Spleen (tissue), 7 donors: ENCODE results near the gene PSAT1.

Experiments used
- POLR2A ChIP-seq, 3 donors: fragments of 450-650 bp; IDR thresholded peaks; one replicate each; pipeline ENCODE4 v1.5.1; 2017; ENCODE audit warnings: antibody characterized with exemption in 3 of 3, mild to moderate bottlenecking in 1 of 3
- POLR2AphosphoS5 ChIP-seq, 3 donors: sonication (generic); formaldehyde crosslinking; IDR thresholded peaks; one replicate each; pipeline ENCODE4 v1.5.1; 2017; ENCODE audit warnings: antibody characterized with exemption in 3 of 3
- TF ChIP-seq, protein P1 (sequence below), 11 experiments: fragments of 200-600 bp in 7 of 11; fragments of 450-650 bp in 4 of 11; sonication (generic) in 4 of 11; IDR thresholded peaks in 8 of 11; conservative IDR thresholded peaks in 3 of 11; 1 replicate in 7 of 11; 2 replicates in 4 of 11; pipeline versions ENCODE4 v1.4.0 to v1.8.0; 2016 to 2021; ENCODE audit warnings: antibody characterized with exemption in 11 of 11, inconsistent platforms in 4 of 11, mild to moderate bottlenecking in 1 of 11
- donor health status: DM: no; HTN: no; CAD: no; lungs with moderate emphysema.
- donor health status: DM: no; HTN: no; CAD: no.
- donor health status: DM: no; HTN: no; CAD: no.

DNA sequence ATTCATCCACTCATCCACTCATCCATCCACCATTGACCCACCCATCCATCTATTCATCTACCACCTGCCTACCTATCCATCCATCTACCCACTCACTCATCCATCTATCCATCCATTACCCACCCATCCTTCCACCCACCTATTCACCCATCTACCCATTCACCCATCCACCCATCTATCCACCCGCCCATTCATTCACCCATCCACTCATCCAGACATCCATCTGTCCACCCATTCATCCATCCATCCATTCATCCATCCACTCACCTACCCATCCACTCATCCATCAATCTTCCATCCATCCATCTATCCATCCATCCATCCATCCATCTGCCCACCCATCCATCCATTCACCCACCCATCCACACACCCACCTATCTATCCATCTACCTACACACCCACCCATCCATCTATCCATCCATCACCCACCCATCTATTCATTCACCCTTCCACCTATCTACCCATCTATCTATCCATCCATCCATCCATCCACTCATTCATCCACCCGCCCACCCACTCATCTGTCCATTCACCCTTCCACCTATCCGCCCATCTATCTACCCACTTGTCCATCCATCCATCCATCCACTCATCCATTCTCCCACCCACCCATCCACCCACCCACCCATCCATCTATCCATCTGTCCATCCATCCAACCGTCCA, 23.2 kb downstream of the PSAT1 start:
- TF ChIP-seq POLR2A (IDR thresholded peaks at IDR 0.05) = no peak
- no peak for TF ChIP-seq POLR2AphosphoS5 (IDR thresholded peaks at IDR 0.05)
- TF ChIP-seq, protein P1, sequence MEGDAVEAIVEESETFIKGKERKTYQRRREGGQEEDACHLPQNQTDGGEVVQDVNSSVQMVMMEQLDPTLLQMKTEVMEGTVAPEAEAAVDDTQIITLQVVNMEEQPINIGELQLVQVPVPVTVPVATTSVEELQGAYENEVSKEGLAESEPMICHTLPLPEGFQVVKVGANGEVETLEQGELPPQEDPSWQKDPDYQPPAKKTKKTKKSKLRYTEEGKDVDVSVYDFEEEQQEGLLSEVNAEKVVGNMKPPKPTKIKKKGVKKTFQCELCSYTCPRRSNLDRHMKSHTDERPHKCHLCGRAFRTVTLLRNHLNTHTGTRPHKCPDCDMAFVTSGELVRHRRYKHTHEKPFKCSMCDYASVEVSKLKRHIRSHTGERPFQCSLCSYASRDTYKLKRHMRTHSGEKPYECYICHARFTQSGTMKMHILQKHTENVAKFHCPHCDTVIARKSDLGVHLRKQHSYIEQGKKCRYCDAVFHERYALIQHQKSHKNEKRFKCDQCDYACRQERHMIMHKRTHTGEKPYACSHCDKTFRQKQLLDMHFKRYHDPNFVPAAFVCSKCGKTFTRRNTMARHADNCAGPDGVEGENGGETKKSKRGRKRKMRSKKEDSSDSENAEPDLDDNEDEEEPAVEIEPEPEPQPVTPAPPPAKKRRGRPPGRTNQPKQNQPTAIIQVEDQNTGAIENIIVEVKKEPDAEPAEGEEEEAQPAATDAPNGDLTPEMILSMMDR (IDR thresholded peaks at IDR 0.05 in 8 of 11, conservative IDR thresholded peaks at IDR 0.05 in 3 of 11) = no peak
